Hematopoietic multipotent progenitor cell treated with erythropoietin and hydrocortisone succinate and interleukin-3 and kit ligand, for 17 days (in vitro differentiated cells): Measurements from ENCODE around the gene MACROD1.

ENCODE experiments used
- DNase-seq: peaks from one replicate; pipeline ENCODE4 v3.0.0-alpha.2; 2015; ENCODE audit warnings: low spot score

MACROD1 gene

DNA sequence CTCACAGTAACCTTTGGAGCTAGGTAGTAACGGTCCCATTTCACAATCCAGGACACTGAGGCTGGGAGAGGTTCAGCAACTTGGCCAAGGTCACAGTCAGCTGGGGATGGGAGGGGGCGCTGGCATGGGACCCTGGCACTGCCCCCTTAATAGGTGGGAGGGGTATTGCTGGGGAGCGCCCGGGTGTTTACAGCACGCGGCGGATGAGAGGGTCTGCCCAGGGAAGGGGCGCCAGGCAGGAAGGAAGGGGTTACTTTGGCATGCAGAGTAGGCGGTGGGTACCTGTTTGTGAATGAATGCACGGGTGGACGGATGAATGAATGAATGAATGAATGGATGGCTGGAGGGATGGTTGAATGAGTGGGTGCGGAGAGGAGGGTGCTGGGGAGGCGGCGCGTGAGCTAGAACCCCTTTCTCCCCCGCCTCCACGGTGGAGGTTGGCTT lies 130.8 kb downstream of the MACROD1 start:
- DNase-seq = no peak

DNA sequence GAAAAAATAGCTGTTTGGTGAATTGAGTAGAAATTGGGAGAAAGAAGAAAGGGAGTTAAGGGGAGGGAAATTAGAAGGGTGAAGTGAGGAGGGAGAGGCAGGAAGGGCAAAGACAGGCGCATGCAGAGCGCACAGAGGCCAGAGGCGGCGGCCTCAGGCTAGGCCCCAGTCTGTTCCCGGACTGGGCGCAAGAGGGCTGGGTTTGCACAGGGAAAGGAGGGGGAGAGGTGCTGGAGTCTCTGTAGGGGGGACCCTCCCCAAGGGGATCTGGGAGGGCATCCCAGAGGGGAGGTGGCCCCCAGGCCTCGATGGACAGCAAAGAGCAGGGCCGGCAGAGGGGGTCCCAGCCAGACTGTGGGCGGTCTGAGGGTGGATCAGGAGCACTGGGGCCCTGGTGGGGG lies 131.5 kb downstream of the MACROD1 start:
- no peak for DNase-seq

DNA sequence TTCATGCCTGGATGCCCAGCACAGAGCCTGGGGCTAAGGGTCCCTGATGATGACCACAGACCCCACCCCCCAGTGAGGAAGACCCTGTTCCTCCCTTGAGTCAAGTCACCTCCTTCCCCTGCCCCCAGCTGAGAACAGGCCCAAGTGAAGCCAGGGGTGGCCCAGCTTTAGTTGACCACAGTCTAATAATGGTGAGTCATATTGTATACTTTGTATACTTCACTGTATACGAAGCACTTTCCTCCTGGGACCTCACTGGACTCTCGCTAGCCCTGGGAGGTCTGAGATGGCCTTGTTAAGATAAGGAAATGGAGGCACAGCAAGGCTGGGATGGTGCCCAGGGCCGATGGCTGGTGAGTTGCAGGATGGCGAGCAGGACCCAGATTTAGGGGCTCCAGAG lies 133.9 kb downstream of the MACROD1 start:
- no peak for DNase-seq

DNA sequence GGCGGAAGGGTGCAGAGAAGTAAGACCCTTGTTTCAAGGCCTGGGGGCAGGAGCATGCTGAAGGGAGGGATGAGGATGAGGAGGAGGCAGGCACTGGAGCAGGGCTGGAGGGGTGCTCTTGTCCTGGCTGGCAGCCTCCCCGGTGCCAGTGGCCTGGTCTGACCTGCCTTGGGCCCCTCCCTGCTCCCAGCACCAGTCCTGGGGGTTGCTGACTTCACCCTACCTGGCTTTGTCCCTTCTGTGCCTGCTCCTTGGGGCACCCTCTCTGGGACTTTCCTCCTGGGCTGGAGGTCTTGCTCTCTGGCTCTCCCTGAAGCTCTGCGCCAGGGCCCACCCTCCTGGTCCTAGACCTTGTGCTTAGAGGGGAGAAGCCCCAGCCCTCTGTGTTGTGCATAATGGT lies 134.9 kb downstream of the MACROD1 start:
- no peak for DNase-seq

DNA sequence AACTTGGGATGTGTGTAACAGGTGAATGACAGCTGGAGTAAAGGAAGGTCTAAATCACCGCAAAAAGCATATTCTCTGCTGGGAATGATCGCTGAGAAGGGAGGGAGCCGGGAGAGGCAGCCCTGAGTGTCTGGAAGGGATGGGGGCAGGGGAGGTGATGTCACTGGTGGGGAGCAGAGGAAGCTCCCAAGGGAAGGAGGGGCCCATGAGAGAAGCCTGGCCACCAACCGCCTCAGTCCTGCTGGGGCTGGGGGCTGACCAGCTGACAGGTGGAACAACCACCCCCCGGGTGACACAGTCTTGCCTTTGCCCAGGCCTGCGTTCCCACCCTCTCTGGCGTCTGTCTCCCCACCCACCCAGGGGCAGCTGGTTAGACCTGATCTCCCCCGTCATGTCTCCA lies 136.1 kb downstream of the MACROD1 start:
- DNase-seq = no peak

DNA sequence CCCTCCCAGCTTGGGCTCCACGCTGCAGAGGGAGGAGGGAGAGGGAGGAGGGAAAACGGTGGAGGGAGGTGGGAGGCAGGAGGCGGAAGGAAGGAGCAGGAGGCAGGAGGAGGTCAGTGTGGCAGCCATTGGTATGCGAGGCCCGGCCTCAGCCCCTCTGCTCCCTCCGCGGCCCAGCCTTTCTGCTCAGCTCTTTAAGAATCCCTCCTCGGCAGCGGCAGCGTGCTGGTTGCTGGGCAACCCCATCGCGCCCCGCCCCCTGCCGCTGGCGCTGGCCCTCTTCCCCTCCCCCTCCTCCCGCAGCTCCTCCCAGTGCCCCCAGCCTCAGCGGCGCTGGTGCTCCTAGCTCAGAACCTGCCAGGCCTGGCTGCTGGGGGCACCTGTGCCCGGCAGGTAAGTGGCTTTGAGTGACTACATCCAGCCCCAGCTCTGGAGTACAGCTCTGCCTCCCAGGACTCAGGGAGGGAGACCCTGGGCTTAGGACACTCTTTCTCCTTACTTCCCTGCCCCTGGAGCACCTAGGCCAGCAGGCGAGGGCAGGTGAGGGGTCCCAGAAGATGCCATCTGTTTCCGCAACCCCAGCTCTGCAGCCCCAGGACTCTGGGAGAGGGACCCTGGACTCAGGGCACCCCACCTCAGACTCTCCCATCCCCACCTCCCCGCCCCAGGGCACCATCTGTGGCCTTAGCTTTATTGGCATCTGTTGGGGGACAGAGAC lies 137.4 kb downstream of the MACROD1 start:
- no peak for DNase-seq

DNA sequence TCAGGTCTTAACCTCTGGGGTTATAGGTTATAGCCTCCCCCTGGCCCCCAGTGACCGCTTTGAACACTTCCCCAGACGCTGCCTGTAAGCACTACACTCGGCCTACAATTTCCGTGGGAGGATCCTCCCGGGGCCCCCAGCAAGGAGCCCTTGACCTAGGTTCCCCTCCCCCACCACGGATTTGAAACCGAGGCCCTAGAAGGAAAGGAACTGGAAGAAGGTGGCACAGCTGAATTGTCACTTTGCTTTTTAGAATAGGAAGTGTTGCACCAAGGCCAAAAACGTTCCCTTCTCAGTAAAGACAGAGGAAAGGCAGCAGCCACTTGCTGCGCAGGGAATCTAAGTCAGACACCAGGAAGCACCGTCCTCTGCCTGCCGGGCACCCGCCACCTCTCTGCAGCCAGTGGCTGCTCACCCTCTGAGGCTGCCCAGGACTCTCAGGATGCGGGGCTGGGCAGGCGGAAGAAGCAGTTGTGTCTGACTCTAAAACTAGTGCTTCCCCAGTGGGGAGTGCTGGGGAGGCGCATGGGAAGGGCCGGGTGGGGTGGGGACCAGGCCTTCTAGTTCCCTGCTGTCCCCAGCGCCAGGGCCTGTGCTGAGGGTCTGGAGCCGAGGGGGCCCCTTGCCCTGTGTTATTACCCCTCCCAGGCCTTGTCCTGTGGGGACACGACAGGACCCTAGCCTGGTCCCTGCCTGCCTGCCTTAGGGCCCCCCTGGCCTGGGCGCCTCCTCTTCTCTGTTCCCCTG lies 138.1 kb downstream of the MACROD1 start:
- no peak for DNase-seq

DNA sequence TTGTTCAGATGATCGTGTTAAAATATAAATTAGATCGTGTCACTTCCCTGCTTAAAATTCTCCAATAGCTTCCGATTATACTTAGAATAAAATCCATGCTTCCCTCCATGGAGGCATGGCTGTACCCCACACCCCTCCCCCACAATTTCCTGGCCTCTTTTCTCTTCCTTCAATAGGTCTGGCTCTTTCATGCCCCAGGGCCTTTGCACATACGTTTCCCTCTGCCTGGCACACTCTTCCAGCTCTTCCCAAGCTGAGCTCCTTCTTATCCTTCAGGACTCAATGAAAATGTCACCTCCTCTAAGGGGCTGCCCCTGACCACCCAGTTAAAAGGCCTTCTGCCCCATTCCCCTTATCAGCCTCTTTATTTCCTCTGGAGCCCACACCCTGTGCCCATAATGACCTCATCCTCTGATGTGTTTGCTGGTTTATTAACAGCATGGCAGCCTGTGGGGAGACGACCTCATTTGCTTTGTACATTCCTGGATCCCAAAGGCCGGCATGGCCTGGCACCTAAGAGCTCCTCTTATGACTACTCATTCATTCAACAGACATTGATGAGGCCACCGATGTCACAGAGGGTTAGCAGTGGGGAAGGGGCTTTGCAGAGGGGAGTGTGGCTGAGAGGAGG lies 139.2 kb downstream of the MACROD1 start:
- DNase-seq = no peak

DNA sequence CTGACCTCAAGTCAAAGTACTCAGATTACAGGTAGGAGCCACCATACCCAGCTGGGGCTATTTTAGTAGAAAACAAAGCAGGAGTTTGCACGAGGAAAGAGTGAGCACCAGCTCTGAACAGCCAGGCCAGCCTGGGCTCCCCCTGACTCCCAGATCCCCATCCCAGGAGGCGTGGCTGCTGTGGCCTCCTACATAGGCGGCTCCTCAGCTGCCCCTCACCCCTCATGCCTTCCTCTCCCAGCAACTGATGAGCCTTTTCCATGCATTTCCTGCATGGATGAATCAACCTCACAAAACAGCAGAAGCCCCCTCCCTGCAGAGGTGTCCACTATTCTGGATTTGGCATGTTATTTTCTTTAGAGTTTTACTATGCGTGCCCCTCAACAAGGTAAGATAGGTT lies 140.7 kb downstream of the MACROD1 start:
- no peak for DNase-seq

DNA sequence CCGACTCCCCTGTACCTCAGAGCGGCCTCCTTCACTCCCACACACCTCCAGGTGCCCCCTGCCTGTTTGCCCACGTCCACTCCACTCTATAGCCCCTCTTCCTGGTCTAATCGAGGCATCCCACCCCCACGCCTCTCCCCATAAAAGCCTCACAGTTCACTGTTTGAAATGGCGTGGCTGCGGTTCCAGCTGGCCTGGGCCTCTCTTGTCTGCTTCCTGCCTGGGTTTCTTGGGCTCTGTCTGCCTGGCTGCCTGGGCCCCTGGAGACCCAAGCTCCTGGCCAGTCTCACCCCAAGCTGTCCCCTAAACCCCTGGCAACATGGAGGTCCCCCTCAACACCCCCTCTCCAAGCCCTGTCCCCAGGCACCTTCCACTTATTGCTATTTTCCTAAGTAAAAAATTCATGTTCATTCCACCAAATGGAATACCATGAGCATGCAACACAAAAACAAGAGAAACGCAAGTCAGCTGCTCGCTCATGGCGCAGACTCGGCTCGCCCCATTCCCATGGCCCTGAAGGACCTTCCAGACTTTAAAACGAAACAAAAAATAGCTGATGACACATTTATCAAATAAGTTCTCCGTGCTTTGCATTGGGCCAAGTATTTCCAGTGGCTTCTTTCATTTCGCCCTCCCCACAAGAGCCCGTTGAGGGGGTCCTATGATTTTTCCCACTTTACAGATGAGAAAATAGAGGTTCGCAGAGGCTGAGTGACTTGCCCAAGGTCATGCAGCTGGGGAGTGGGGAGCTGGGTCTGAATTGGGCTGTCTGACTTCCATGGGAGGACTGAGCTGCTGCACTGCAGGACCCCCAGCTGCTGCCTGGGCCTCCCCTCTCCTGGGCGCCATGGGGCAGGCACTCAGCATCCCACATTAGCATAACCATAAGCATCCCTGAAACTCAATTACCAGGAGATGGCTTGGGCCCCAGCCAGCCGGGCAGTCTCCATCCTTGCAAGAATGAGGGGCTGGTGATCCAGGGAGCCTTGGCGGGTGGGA lies 141.9 kb downstream of the MACROD1 start:
- DNase-seq = no peak

DNA sequence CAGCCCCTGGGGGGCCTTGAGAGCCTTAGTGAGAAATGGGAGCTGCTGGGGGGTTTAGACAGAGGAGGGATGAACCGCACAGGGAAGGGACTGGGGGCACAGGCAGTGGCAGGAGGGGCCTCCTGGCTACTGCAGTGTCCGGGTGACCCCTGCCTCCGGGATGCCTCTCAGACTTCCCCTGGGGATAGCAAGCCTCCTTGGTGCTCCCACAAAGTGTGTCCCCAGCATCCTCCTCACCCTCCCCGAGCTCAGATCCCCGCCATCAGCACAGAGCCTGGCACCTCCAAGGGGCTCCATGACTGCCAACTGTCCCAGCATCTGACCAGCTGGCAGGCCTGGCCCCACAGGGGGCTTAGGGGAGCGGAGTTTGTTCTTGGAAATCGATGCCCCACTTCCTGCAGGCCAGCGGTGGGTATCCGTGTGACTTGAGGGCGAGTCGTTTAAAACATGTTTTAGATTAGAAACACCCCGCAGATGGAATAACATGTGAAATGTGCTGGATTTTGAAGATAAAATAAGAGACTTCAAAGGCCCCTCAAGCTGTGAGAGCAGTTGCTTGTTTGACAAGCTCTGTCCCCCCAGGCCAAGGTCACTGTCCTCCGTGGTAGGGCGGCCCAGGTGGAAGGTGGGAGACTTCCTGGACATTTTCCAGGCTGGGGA lies 143.7 kb downstream of the MACROD1 start:
- DNase-seq = no peak

DNA sequence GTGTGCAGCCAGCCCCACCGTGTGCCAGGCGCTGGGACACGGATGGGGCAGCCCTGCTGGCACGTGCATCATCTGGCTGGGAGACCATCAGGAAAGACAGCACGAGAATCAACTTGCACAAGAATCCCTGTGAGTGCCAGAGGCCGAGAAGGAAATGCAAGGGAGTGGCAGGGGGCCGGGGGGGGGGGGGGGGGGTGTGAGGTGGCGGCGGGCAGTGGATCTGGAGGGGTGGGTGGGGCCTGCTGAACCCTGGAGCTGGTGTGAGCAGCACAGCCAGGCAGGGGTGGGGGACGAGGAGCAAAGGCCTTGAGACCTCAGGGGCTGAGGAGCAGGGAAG lies 144.2 kb downstream of the MACROD1 start:
- no peak for DNase-seq

DNA sequence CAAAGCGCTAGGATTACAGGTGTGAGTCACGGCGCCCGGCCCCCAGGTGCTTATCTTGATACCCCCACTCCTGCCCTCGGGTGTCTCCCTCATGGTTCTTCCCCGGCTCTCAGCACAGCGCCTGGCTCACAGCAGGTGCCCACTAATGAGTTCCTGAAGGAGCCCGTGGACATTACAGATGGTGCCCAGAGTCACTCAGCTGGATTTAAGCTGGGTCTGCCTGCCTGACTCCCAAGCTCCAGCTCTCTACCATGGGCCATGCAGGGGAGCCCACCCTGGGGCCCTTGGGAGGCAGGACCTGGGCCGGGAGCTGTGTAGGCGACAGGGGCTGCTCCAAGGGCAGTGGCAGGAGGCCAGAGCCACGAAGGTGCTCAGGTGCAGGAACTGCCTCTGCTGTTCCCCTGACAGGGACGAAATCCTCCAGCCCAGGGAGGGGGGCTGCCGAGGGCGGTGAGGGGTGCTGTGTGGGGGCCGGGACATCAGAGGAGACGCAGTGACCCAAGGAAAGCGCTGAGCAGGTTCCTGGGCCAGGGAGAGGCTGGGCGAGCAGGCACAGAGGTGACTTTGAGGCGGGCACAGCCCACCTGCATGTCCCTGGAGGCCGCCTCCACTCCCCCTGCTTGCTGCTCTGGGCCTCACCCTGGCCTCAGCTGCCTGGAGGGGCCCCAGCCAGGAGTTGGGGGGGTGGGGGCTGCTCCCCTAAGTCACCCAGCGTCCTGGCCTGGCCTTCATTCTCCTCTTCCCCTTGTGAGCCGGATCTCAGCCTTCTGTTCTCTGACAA lies 144.7 kb downstream of the MACROD1 start:
- no peak for DNase-seq

DNA sequence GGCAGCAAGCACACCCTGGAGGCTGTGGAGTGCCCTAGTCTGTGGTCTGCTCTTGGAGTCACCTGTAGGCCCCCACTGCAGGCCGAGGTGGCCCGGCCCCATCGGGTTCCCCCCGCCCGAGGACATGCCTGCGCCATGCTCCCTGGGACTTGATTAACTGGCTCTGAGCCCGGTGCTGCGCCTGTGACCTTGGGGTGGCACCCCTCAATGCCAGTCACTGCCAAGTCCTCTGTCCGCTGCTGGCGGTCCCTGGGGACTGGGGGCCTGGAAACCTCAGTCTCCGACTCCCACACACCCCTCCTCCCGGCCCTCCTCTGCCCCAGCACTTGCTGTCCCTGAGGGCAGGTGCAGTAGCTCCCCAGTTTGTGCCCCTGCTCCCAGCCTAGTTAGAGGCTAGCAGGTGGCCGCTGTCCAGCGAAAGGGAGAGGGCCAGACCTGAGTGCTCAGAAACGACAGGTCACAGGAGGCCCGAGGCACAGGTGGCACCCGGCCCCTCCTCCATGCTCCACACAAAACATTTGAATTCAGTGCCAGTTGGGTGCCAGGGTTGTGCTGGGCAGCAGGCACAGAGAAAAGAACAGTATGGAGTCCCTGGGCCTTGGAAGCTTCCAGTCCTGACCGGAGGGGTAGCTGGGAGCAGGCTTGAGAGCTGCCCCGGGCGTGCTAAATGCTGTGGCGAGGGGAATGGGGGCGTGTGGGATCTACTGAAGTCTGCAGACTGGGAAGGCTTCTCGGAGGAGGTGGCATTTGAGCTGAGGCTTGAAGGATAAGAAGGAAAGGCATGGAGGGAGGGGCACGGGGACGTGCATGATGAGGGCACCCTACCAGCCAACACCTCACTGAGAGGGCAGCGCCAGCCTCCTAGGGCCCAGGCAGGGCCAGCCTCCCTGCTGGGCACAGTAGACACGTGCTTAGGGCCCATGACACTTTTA lies 146.5 kb downstream of the MACROD1 start:
- DNase-seq = no peak

DNA sequence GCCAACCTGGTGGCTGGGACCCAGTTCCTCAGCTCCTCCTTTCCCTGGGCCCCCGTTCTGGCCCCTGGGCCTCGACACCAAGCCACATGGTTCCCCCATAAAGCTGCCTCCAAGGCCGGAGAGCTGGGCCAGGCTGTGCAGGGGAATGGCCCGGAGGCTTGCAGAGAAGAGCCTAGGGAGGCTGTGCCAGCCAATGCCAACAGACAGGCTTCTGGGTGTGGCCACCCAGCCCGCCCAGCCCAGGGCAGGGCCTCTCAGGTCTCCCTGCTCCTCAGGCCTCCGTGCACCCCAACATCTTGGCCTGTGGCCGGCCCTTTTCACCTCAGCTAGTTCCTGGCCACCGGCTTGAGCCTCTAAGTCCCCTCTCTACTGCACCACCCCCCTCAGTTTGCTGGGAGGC lies 147.6 kb downstream of the MACROD1 start:
- no peak for DNase-seq

DNA sequence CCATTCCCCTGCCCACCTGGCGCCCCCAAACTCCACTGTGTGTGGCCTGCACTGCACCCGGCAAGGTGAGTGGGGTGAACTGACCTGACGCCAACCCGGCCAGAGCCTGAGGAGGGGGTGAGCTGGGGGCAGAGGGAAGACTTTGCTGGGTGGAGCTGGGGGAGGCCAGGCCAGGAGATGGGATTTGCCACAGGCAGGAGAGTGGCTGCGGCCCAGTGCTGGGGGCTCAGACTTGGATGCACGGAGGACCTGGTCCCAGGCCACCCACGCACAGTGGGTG lies 148.0 kb downstream of the MACROD1 start:
- DNase-seq = no peak

DNA sequence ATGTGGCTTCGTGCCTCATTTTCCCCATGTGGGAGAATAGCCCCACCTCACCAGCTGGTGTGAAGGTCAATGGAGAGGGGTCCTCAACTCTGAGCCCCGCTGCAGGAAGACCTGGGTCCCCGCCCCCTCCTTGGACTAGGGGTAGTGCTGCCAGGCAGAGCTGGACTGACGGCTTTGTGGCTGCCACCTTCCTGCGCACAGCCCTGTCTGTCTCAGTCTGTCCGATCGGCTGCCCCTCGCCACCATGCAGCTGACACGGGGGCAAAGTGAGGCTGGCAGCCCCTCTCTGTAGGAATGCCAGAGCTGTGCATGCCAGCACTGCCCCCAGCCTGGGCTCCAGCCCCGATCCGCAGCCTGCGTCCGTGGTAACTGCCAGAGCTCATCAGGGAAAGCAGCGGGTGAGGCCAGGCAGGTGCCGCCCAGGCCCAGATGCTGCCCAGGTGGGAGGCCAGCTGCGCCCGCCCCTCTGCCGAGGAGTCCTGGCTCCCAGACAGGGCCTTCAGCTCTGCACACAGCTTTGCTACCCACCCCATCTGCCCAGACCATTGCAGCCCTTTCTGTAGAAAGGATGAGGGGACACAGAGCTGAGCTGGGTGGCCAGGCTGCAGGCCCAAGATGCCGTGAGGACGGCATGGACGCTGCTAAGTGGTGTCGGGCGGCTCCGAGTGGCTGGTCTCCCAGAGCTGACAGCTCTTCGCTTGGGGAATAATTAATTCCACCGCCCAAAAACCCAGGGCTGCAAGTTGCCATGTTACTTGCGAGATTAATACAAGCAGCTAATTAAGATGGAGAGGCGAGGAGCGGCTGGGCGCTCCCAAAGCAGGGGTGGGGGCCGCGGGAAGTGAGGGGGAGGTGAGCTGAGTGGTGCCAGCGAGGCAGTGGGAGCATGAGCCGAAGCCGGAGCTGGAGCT lies 149.7 kb downstream of the MACROD1 start:
- DNase-seq = no peak

DNA sequence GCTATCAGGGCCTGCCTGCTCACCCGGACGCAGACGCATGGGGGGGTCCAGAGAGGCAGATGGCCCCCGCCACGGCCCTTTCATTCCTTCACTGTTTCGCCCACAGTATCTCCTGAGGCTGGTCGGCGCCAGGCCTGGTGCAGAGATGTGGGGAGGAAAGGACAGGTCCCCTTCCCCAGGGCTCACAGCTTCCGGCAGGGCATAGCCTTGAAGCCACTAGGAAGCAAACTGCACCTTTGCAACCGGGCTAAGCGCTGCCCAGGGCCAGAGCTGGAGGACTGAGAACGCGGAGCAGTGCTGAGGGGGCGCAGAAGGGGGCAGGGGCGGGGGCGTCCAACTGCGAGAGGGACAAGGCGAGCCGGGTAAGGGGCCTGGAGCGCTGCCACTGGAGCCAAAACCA lies 150.4 kb downstream of the MACROD1 start:
- no peak for DNase-seq

DNA sequence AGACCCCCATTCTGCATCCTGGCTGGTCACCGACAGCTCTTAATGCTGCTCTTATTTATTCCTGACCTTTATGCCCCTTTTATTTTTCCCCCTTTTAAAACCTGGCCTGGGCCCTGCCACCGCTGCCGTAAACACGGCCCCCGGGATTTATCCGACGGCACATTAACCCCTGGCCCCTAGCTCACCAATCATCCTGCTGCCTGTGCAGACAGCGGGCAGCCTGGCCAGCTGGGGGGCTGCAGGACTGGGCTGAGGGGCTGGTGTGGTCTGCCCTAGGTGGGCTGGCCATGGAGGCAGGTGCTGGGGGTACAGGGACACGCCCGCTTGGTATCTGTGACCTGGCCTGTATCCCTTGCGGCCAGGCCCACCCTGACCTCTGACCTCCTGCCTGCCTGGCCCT lies 151.6 kb downstream of the MACROD1 start:
- DNase-seq = no peak
